Activated CD4-positive, alpha-beta T cell treated with anti-CD3 and anti-CD28 coated beads, Interleukin-2, amount 50 U/mL, for 1 hour (primary cell): ENCODE results near the gene ATP11B.

Experiments
- DNase-seq: peaks from one replicate; pipeline ENCODE4 v3.0.0-alpha.2; 2020

Gene ATP11B

GRCh38 chr3:182913889-182914288 is 120.6 kb downstream of the ATP11B start:
- no peak for DNase-seq

DNA sequence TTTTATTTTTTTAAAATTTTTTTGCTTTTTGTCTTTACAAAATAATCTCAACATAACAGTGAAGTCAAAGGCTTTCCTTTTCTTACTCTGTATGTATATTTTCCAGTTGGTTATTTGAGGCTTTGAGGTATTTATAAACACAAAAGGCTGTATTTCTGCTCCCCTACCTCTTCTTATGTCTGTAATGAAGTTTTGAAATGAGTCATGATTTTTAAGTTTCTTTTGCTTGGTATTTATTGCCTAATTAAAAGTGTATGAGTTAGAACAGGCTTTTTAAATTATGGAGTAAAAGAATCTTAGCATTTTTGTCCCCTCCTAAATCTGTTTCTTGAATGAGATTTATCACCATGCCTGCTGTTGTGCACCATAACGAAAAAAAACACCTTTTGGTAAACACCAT is 121.0 kb downstream of the ATP11B start:
- no peak for DNase-seq

- no peak for DNase-seq
Measured at GRCh38 chr3:182917134-182917533, 123.8 kb downstream of the ATP11B start.

GRCh38 chr3:182919866-182920357 is 126.6 kb downstream of the ATP11B start:
- no peak for DNase-seq

- no peak for DNase-seq
Measured at GRCh38 chr3:182920515-182921084, 127.3 kb downstream of the ATP11B start.

GRCh38 chr3:182921665-182922355 is 128.5 kb downstream of the ATP11B start:
- no peak for DNase-seq

DNA sequence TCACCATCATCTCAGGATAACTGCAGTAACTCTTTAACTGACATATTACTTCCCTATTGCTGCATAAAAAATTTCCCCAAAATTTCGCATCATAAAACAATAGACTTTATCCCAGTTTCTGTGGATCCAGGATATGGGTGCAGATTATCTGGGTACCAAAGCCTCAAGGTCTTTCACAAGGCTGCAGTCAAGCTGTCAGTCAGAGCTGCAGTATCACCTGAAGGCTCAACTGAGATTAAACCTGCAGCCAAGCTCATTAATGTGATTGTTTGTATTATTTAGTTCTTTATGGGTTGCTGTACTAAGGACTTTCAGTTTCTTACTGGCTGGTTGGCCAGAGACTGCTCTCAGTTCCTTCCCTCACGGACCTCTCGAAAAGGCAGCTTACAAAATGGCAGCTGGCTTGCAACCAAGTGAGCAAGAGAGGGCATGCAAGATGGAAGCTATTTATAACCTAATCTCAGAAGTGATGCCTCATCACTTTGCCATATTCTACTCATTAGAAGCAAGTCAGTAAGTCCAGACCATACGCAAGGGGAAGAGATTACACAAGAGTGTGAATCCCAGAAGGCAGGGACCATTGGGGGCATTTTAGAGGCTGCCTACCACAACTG is 132.1 kb downstream of the ATP11B start:
- DNase-seq: no peak

GRCh38 chr3:182925944-182926337 is 132.6 kb downstream of the ATP11B start:
- no peak for DNase-seq

- no peak for DNase-seq
Measured at GRCh38 chr3:182935803-182936202, 142.5 kb downstream of the ATP11B start.

DNA sequence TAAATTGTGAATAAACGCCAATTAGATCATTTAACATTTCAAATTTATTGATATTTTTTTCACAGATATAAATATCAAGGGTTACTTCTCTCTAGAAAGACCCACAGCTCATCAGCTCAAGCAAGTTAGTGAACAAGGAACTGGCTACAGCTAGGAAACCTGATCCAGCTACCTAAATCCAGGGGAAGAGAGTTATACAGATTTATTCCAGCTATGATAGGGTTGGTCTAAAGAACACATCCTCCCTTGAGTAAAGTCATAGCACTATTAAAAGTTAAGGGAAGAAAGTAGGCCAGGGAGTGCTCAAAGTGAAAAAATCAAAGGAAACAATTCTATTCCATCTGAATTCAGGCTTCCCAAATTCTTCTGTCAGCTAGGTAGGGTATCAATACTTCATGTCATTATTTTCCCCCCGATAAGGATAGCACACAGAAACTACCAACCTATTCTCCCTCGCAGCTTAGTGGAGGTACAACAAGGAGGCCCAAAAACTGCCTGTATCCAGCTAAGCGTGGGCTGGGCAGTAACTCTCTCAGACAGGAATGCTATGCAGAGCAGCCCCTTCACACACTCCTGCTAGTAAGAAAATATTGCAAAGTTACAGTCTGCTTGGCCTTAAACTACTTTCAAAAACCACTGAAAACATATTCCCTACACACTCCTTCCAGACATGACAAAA is 143.1 kb downstream of the ATP11B start:
- no peak for DNase-seq

DNA sequence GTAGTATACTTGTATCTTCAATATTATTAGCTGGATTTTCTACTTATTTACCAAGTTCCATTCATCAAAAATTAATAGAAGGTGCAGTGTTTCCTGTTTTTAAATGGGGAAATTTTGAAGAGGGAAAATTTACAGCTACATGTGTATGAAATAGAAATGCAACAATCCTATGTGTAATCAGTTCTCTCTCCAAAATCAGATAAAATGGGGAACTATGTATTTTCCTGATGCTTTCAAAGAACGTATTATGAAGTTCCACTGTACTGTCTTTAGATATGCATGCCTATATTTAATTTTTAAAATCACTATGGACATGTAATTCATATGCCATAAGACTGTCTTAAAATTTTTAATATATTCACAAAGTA is 143.6 kb downstream of the ATP11B start:
- no peak for DNase-seq

GRCh38 chr3:182937293-182938051 is 144.2 kb downstream of the ATP11B start:
- DNase-seq: no peak

GRCh38 chr3:182940266-182940808 is 147.0 kb downstream of the ATP11B start:
- DNase-seq: no peak

DNA sequence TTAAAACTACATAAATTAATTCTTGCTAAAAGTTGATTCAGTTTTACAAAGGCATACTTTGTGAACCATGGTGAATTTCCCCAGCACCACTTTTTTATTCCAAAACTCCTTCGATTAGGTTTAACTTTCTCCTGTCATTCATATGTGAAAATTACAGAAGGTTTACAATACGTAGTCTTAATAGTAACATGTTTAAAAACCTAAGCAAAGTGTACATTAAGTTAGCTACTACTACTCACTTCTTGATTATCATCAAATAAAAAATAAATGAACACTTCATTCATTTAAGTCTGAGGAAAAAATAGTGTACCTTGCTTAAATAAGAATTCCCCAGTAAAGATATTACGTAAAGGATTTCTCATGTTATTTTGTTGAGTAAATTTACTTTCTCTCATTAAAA is 148.4 kb downstream of the ATP11B start:
- DNase-seq: no peak

DNA sequence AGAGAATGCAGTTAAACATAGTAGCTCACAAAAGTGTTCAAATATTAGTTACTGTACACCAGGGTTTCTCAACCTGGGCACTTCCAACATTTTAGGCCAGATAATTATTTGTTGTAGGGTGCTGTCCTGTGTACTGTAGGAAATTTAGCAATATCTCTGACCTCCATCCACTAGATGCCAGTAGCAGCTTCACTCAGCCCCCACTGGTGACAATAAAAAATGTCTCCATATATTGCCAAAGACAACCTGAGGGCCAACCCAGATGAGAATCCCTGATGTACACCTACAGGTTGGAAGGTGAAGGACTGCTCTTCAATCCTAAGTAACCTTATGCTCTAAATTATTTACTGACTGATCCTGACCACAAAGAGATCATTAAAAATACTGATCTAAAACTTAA is 154.6 kb downstream of the ATP11B start:
- no peak for DNase-seq

- DNase-seq: no peak
Measured at GRCh38 chr3:182948305-182948704, 155.0 kb downstream of the ATP11B start.

- no peak for DNase-seq
Measured at GRCh38 chr3:182949688-182950087, 156.4 kb downstream of the ATP11B start.

DNA sequence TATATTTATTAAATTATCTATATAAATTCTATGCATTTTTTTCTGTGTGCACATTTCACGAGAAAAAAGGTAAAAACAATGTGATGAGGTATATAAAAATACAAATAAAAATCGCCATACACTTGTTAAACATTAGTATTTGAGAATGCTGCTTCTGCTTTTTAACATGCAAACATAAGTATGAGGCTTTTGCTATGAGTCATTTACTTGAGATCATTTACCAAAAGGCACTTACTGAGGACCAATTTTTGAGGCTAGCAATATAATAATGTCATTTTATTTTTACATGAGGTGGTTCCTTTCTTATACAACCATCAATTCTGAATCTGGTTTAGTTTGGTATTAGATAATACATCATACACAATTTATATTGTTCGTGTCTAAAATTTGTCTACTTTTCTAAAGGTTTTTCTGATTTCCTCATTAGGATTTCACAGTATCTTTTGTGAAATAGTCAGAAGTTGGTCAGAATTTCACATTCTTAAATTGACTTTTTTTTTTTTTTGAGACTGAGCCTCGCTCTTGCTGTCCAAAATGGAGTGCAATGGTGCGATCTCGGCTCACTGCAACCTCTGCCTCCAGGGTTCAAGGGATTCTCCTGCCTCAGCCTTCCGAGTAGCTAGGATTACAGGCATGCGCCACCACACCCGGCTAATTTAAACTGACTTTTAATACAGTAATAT is 161.4 kb downstream of the ATP11B start:
- DNase-seq: no peak

DNA sequence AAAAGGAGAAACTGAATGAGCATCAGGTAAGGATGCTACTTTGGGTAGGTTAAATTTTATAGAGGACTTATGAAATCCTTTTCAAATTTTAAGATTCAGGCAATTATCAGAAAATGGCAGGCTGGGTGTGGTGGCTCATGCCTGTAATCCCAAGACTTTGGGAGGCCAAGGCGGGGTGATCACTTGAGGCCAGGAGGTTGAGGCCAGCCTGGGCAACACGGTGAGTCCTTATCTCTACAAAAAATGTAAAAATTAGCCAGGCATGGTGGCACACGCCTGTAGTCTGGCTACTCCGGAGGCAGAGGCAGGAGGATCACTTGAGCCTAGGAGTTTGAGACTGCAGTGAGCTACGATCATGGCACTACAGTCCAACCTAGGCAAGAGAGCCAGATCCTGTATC is 163.9 kb downstream of the ATP11B start:
- no peak for DNase-seq

DNA sequence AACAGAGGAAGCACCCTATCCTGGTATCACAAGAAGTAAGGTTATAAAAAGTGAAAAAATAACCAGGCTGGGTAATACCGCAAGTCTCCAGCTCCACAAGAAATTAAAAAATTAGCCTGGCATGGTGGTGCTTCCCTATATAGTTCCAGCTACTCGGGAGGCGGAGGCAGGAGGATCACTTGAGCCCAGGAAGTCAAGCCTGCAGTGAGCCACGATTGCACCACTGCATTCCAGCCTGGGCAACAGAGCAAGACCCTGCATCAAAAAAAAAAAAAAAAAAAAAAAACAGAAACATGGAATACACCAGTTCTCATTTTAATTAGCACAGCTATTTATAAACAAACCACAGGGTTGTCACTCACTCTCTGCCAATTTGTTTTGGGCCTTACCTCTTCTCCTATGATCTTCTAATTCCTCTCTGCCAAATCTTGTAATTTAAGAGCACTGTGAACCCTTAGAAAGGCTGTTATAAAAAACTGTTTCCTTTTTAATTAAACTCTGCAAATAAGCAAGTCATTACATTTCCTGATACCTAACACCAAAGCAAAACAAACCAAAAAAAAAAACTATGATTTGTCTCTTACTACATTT is 164.5 kb downstream of the ATP11B start:
- DNase-seq: no peak

GRCh38 chr3:182959474-182960350 is 166.4 kb downstream of the ATP11B start:
- DNase-seq: no peak
